Measurements from ENCODE around the gene SDR42E1. TPM values are rescaled to one million over a fixed set of nuclear protein-coding genes. Genes with fewer than 3 reads are reported as not detected.
"Not testable (repeated sequence)": the region's sequence is repeated elsewhere in the genome, so short reads cannot be mapped to it uniquely, and the experiment has no call there.

The SDR42E1 gene
- total RNA-seq, 1 experiment from 2014 or later: 0.80 TPM

GRCh38 chr16:82037251-82037650 lies 26.0 kb upstream of the SDR42E1 start:
- DNase-seq (ENCODE audit: low read depth): no peak

GRCh38 chr16:82034981-82035612 lies 23.8 kb upstream of the SDR42E1 start, which contains the start of gene HSD17B2:
HSD17B2 (plus strand) TSS chr16:82035253; CDS start chr16:82035425, 172 bp downstream.
- DNase-seq (ENCODE audit: low read depth): peak; percentile 27

- no peak for DNase-seq (ENCODE audit: low read depth)
Observed at GRCh38 chr16:82033683-82034300, 22.5 kb upstream of the SDR42E1 start.

GRCh38 chr16:82033006-82033405 lies 21.7 kb upstream of the SDR42E1 start:
- no peak for DNase-seq (ENCODE audit: low read depth)

GRCh38 chr16:82031116-82032084 lies 20.1 kb upstream of the SDR42E1 start:
- DNase-seq (ENCODE audit: low read depth): peak; percentile 76

GRCh38 chr16:82027629-82028064 lies 16.4 kb upstream of the SDR42E1 start:
- no peak for DNase-seq (ENCODE audit: low read depth)

- no peak for DNase-seq (ENCODE audit: low read depth)
Observed at GRCh38 chr16:82024883-82025282, 13.6 kb upstream of the SDR42E1 start.

- no peak for DNase-seq (ENCODE audit: low read depth)
Observed at GRCh38 chr16:82024316-82024715, 13.0 kb upstream of the SDR42E1 start.

- no peak for DNase-seq (ENCODE audit: low read depth)
Observed at GRCh38 chr16:82023206-82023605, 11.9 kb upstream of the SDR42E1 start.

GRCh38 chr16:82020051-82020450 lies 8.8 kb upstream of the SDR42E1 start:
- DNase-seq (ENCODE audit: low read depth): no peak

- no peak for DNase-seq (ENCODE audit: low read depth)
Observed at GRCh38 chr16:82019535-82019934, 8.3 kb upstream of the SDR42E1 start.

- DNase-seq (ENCODE audit: low read depth): no peak
Observed at GRCh38 chr16:82017911-82018568, 6.8 kb upstream of the SDR42E1 start.

- DNase-seq (ENCODE audit: low read depth): peak; percentile 19
Observed at GRCh38 chr16:82016964-82017363, 5.7 kb upstream of the SDR42E1 start.

- DNase-seq (ENCODE audit: low read depth): peak; percentile 33
Observed at GRCh38 chr16:82016263-82016662, 5.0 kb upstream of the SDR42E1 start.

- no peak for DNase-seq (ENCODE audit: low read depth)
Observed at GRCh38 chr16:82013139-82013538, 1.9 kb upstream of the SDR42E1 start.

- DNase-seq (ENCODE audit: low read depth): no peak
Observed at GRCh38 chr16:82010649-82011048, 621 bp downstream of the SDR42E1 start.

GRCh38 chr16:82009789-82010188 lies 1.5 kb downstream of the SDR42E1 start:
- DNase-seq (ENCODE audit: low read depth): not testable (repeated sequence)

GRCh38 chr16:82008957-82009592 lies 2.2 kb downstream of the SDR42E1 start:
- DNase-seq (ENCODE audit: low read depth): no peak

GRCh38 chr16:82007189-82007588 lies 4.1 kb downstream of the SDR42E1 start:
- no peak for DNase-seq (ENCODE audit: low read depth)

GRCh38 chr16:82006036-82006435 lies 5.2 kb downstream of the SDR42E1 start:
- DNase-seq (ENCODE audit: low read depth): no peak

Measured in LHCN-M2 (cell line).